ENCODE measurements around the gene ENTPD7. TPM values are rescaled to one million over a fixed set of nuclear protein-coding genes. Genes with fewer than 3 reads are reported as not detected.

Gene ENTPD7
- total and polyA plus RNA-seq, 9 of the 15 experiments (the other 6 are each of a cell fraction or from before 2014, with no cell fraction given), result 1.4 to 13.9 (median 8.5) TPM

GRCh38 chr10:99732033-99732842 lies 72.9 kb downstream of the ENTPD7 start, which contains the start of the genes COX15 and CUTC (continued):
- TF ChIP-seq CHD7 (IDR thresholded peaks at IDR 0.05; ENCODE audit: low read depth, low read length) (no peak), ZBED1 (IDR thresholded peaks at IDR 0.05) (no peak), ETS1 (conservative IDR thresholded peaks at IDR 0.05; ENCODE audit: control insufficient read depth, low read depth, low read length) (no peak), KHSRP (IDR thresholded peaks at IDR 0.05) (no peak), C11orf30 (IDR thresholded peaks at IDR 0.05; ENCODE audit: low read depth) (peak; percentile 69), PHTF2 (CRISPR knock-in tag; IDR thresholded peaks at IDR 0.05) (no peak), E2F4 (CRISPR knock-in tag; IDR thresholded peaks at IDR 0.05; ENCODE audit: low read depth) (no peak), CSDE1 (IDR thresholded peaks at IDR 0.05) (no peak), ELK1 (CRISPR knock-in tag; IDR thresholded peaks at IDR 0.05) (no peak), MNT (conservative IDR thresholded peaks at IDR 0.05) (peak; percentile 52 to 74), ARID2 (IDR thresholded peaks at IDR 0.05) (no peak)
